ENCODE data around the gene ATXN1. TPM values are rescaled to one million over a fixed set of nuclear protein-coding genes. Genes with fewer than 3 reads are reported as not detected.

Gene ATXN1
- total and polyA plus RNA-seq, 2 donors from 2014 or later: 4.2 to 58.2 TPM

DNA sequence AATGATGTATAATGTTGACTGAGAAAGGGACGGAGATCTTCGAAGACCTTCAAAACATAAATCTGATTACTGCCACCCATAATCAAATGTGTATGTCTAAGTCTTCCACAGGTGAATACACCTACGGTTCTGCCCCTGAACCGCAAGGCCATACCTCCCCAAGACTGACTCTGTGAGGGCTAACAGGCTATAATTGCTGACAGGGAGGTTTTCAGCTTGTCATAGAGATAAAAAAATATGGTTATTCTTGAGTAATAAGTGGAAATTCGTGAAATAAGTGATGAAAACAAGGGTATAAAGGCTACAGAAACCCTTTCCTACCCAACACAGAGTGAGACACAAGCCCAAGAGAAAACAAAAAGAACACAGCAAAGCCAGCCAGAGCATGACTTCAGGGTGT, 188.9 kb downstream of the ATXN1 start:
- TF ChIP-seq, protein P1, sequence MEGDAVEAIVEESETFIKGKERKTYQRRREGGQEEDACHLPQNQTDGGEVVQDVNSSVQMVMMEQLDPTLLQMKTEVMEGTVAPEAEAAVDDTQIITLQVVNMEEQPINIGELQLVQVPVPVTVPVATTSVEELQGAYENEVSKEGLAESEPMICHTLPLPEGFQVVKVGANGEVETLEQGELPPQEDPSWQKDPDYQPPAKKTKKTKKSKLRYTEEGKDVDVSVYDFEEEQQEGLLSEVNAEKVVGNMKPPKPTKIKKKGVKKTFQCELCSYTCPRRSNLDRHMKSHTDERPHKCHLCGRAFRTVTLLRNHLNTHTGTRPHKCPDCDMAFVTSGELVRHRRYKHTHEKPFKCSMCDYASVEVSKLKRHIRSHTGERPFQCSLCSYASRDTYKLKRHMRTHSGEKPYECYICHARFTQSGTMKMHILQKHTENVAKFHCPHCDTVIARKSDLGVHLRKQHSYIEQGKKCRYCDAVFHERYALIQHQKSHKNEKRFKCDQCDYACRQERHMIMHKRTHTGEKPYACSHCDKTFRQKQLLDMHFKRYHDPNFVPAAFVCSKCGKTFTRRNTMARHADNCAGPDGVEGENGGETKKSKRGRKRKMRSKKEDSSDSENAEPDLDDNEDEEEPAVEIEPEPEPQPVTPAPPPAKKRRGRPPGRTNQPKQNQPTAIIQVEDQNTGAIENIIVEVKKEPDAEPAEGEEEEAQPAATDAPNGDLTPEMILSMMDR (IDR thresholded peaks at IDR 0.05; ENCODE audit: borderline replicate concordance, extremely low read depth, insufficient read depth): no peak
- FAIRE-seq (no peak), DNase-seq (no peak)
- Histone ChIP-seq H3K4me3 (ENCODE audit: low read length in 3 of 3) (no peak overlapping the region), H3K9me3 (ENCODE audit: control insufficient read depth in 2 of 3, insufficient read depth in 1 of 3, low read length in 3 of 3) (no peaks in the 10 kb centered on the region), H3K27me3 (ENCODE audit: control insufficient read depth, insufficient read depth, low read length) (no peaks in the 10 kb centered on the region), H3K4me1 (ENCODE audit: control insufficient read depth in 2 of 3, insufficient read depth in 2 of 3, low read depth in 1 of 3, low read length in 3 of 3) (peaks cover 0 to 6% (median 0%) of the 10 kb centered on the region in 3 donors), H3K27ac (ENCODE audit: low read depth in 2 of 2, low read length in 2 of 2) (no peak overlapping the region), H3K9ac (ENCODE audit: low read length in 3 of 3) (no peak overlapping the region), H3K36me3 (ENCODE audit: control insufficient read depth in 2 of 3, insufficient read depth in 3 of 3, low read length in 3 of 3) (no peaks in the 10 kb centered on the region)
- intact Hi-C loops (cut with DNase I): no loop called here

- FAIRE-seq: no peak
- no peak overlapping the region for H3K4me3 ChIP-seq (ENCODE audit: low read length in 3 of 3)
Measured at GRCh38 chr6:16570946-16571345, 190.3 kb downstream of the ATXN1 start.

DNA sequence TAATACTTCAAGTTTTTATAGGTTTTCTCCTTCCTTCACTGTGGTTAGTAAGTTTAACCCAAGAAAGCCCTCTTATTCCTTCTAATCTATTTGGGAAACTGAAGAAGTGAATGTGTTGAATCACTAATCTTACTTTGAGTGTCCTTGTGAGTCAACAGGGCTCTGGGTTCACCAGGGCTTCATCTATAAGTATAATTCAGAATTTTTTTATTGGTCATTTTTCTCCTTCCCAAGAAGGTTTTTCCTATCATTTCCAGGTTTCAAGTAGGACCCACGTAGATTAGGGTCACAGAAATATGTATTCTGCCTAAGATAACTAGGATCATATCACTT, 191.1 kb downstream of the ATXN1 start:
- H3K4me3 ChIP-seq (ENCODE audit: low read length in 3 of 3): no peak overlapping the region

More at GRCh38 chr6:16570946-16571345, 190.3 kb downstream of the ATXN1 start:
- Histone ChIP-seq H3K9ac (ENCODE audit: low read length in 3 of 3) (no peak overlapping the region), H3K9me3 (ENCODE audit: control insufficient read depth in 2 of 3, insufficient read depth in 1 of 3, low read length in 3 of 3) (no peaks in the 10 kb centered on the region), H3K27ac (ENCODE audit: low read depth in 2 of 2, low read length in 2 of 2) (no peak overlapping the region), H3K27me3 (ENCODE audit: control insufficient read depth, insufficient read depth, low read length) (no peaks in the 10 kb centered on the region), H3K36me3 (ENCODE audit: control insufficient read depth in 2 of 3, insufficient read depth in 3 of 3, low read length in 3 of 3) (no peaks in the 10 kb centered on the region), H3K4me1 (ENCODE audit: control insufficient read depth in 2 of 3, insufficient read depth in 2 of 3, low read depth in 1 of 3, low read length in 3 of 3) (peaks cover 0 to 2% (median 0%) of the 10 kb centered on the region in 3 donors)
- TF ChIP-seq, protein P1 (IDR thresholded peaks at IDR 0.05; ENCODE audit: borderline replicate concordance, extremely low read depth, insufficient read depth): no peak
- intact Hi-C loops (cut with DNase I): no loop called here
- no peak for DNase-seq

More for the DNA sequence above, 191.1 kb downstream of the ATXN1 start:
- Histone ChIP-seq H3K27ac (ENCODE audit: low read depth in 2 of 2, low read length in 2 of 2) (no peak overlapping the region), H3K36me3 (ENCODE audit: control insufficient read depth in 2 of 3, insufficient read depth in 3 of 3, low read length in 3 of 3) (no peaks in the 10 kb centered on the region), H3K9ac (ENCODE audit: low read length in 3 of 3) (no peak overlapping the region), H3K27me3 (ENCODE audit: control insufficient read depth, insufficient read depth, low read length) (no peaks in the 10 kb centered on the region), H3K4me1 (ENCODE audit: control insufficient read depth in 2 of 3, insufficient read depth in 2 of 3, low read depth in 1 of 3, low read length in 3 of 3) (peaks cover 0 to 2% (median 0%) of the 10 kb centered on the region in 3 donors), H3K9me3 (ENCODE audit: control insufficient read depth in 2 of 3, insufficient read depth in 1 of 3, low read length in 3 of 3) (no peaks in the 10 kb centered on the region)
- DNase-seq: no peak
- intact Hi-C loops (cut with DNase I): no loop called here
- TF ChIP-seq, protein P1 (IDR thresholded peaks at IDR 0.05; ENCODE audit: borderline replicate concordance, extremely low read depth, insufficient read depth): no peak
- FAIRE-seq: no peak
